IMR-90 (cell line): ENCODE measurements around the gene NLRC5.

Source experiments
- CEBPB ChIP-seq: IDR thresholded peaks from 2 replicates; pipeline ENCODE4 v1.6.1; 2012; ENCODE audit warnings: low read depth, low read length, improper control_type of control experiment
- MAFK ChIP-seq: IDR thresholded peaks from 2 replicates; pipeline ENCODE4 v1.6.1; 2012; ENCODE audit warnings: low read depth, low read length, improper control_type of control experiment
- POLR2A ChIP-seq: IDR thresholded peaks from 2 replicates; pipeline ENCODE4 v1.6.1; 2012; ENCODE audit warnings: mild to moderate bottlenecking, low read depth, low read length
- RAD21 ChIP-seq: IDR thresholded peaks from 2 replicates; pipeline ENCODE4 v1.6.1; 2012; ENCODE audit warnings: low read length, improper control_type of control experiment
- TF ChIP-seq, protein P1 (sequence below): conservative IDR thresholded peaks from 2 replicates; pipeline ENCODE4 v1.5.1; 2012; ENCODE audit warnings: mild to moderate bottlenecking, low read depth, low read length, improper control_type of control experiment

DNA sequence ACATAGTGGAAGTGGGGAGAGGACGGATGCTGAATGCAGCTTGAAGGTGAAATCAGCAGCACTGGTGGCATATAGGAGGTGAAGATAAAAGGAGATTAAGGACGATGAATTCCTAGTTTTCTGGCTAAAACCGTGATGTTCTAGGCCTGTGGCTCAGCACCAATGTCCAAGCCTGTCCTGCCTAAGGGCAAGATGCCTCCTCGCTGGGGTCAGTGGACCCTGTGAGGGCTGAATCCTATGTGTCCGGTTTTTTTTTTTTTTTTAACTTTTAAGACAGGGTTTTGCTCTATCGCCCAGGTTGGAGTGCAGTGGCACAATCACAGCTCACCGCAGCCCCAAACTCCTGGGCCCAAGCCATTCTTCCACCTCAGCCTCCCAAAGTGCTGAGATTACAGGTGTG is 115.8 kb downstream of the NLRC5 start:
- no peak for TF ChIP-seq CEBPB
- TF ChIP-seq, protein P1, sequence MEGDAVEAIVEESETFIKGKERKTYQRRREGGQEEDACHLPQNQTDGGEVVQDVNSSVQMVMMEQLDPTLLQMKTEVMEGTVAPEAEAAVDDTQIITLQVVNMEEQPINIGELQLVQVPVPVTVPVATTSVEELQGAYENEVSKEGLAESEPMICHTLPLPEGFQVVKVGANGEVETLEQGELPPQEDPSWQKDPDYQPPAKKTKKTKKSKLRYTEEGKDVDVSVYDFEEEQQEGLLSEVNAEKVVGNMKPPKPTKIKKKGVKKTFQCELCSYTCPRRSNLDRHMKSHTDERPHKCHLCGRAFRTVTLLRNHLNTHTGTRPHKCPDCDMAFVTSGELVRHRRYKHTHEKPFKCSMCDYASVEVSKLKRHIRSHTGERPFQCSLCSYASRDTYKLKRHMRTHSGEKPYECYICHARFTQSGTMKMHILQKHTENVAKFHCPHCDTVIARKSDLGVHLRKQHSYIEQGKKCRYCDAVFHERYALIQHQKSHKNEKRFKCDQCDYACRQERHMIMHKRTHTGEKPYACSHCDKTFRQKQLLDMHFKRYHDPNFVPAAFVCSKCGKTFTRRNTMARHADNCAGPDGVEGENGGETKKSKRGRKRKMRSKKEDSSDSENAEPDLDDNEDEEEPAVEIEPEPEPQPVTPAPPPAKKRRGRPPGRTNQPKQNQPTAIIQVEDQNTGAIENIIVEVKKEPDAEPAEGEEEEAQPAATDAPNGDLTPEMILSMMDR = no peak
- no peak for TF ChIP-seq POLR2A
- TF ChIP-seq RAD21 = no peak
- no peak for TF ChIP-seq MAFK
